Measurements from ENCODE around the gene TSPO2.

Gene TSPO2

GRCh38 chr6:41028561-41029412 lies 13.5 kb upstream of the TSPO2 start:
- H2AFZ ChIP-seq (ENCODE audit: low read depth, low read length) = peak overlapping the region; percentile 81
- DNase-seq (peak; percentile 73), ATAC-seq (ENCODE audit: insufficient read depth, low read depth) (peak; percentile 61)
- no peak for TF ChIP-seq EZH2 (IDR thresholded peaks at IDR 0.05; ENCODE audit: borderline replicate concordance, low read depth, low read length, severe bottlenecking)
- no peak for TF ChIP-seq CTCF (IDR thresholded peaks at IDR 0.05; ENCODE audit: borderline replicate concordance, extremely low read depth, low read length, poor library complexity, severe bottlenecking)
- H3K36me3 ChIP-seq (ENCODE audit: insufficient read depth, low read length) = peaks cover 6% of the 10 kb centered on the region; the same call in 1 of the 2 replicates
- peaks cover 22% of the 10 kb centered on the region for H3K79me2 ChIP-seq (ENCODE audit: insufficient read depth, low read length)
- no peaks in the 10 kb centered on the region for H3K27me3 ChIP-seq (ENCODE audit: insufficient read depth, low read length, poor library complexity)
- H3K27ac ChIP-seq (ENCODE audit: low read length) = peak overlapping the region; percentile 98
- no peaks in the 10 kb centered on the region for H3K9me3 ChIP-seq (ENCODE audit: insufficient read depth, low read length, severe bottlenecking)
- H4K20me1 ChIP-seq (ENCODE audit: insufficient read depth, low read length) = no peaks in the 10 kb centered on the region
- peak overlapping the region; percentile 98 for H3K9ac ChIP-seq (ENCODE audit: low read depth, low read length)
- peak overlapping the region; percentile 30 to 65 for H3K4me3 ChIP-seq (ENCODE audit: low read depth in 1 of 2, low read length in 2 of 2)
- H3K4me2 ChIP-seq (ENCODE audit: insufficient read depth, low read length) = peak overlapping the region; percentile 74
- H3K4me1 ChIP-seq (ENCODE audit: insufficient read depth, low read length) = peaks cover 39% of the 10 kb centered on the region

GRCh38 chr6:41032830-41033229 lies 9.4 kb upstream of the TSPO2 start:
- DNase-seq (no peak), ATAC-seq (ENCODE audit: insufficient read depth, low read depth) (no peak)
- Histone ChIP-seq H3K79me2 (ENCODE audit: insufficient read depth, low read length) (peaks cover 8% of the 10 kb centered on the region), H3K4me1 (ENCODE audit: insufficient read depth, low read length) (peaks cover 21% of the 10 kb centered on the region), H2AFZ (ENCODE audit: low read depth, low read length) (no peak overlapping the region), H3K9me3 (ENCODE audit: insufficient read depth, low read length, severe bottlenecking) (no peaks in the 10 kb centered on the region), H3K36me3 (ENCODE audit: insufficient read depth, low read length) (no peaks in the 10 kb centered on the region), H3K27ac (ENCODE audit: low read length) (no peak overlapping the region), H3K27me3 (ENCODE audit: insufficient read depth, low read length, poor library complexity) (no peaks in the 10 kb centered on the region), H3K4me2 (ENCODE audit: insufficient read depth, low read length) (no peak overlapping the region), H3K9ac (ENCODE audit: low read depth, low read length) (no peak overlapping the region), H4K20me1 (ENCODE audit: insufficient read depth, low read length) (no peaks in the 10 kb centered on the region), H3K4me3 (ENCODE audit: low read depth in 1 of 2, low read length in 2 of 2) (no peak overlapping the region)
- TF ChIP-seq EZH2 (IDR thresholded peaks at IDR 0.05; ENCODE audit: borderline replicate concordance, low read depth, low read length, severe bottlenecking) (no peak), CTCF (IDR thresholded peaks at IDR 0.05; ENCODE audit: borderline replicate concordance, extremely low read depth, low read length, poor library complexity, severe bottlenecking) (no peak)

- Histone ChIP-seq H4K20me1 (ENCODE audit: insufficient read depth, low read length) (no peaks in the 10 kb centered on the region), H3K4me1 (ENCODE audit: insufficient read depth, low read length) (peaks cover 16% of the 10 kb centered on the region), H3K36me3 (ENCODE audit: insufficient read depth, low read length) (no peaks in the 10 kb centered on the region), H3K4me3 (ENCODE audit: low read depth in 1 of 2, low read length in 2 of 2) (no peak overlapping the region), H3K27ac (ENCODE audit: low read length) (no peak overlapping the region), H3K9ac (ENCODE audit: low read depth, low read length) (no peak overlapping the region), H3K9me3 (ENCODE audit: insufficient read depth, low read length, severe bottlenecking) (no peaks in the 10 kb centered on the region), H2AFZ (ENCODE audit: low read depth, low read length) (no peak overlapping the region), H3K27me3 (ENCODE audit: insufficient read depth, low read length, poor library complexity) (no peaks in the 10 kb centered on the region), H3K79me2 (ENCODE audit: insufficient read depth, low read length) (peaks cover 2% of the 10 kb centered on the region), H3K4me2 (ENCODE audit: insufficient read depth, low read length) (no peak overlapping the region)
- DNase-seq = no peak
- no peak for ATAC-seq (ENCODE audit: insufficient read depth, low read depth)
- TF ChIP-seq EZH2 (IDR thresholded peaks at IDR 0.05; ENCODE audit: borderline replicate concordance, low read depth, low read length, severe bottlenecking) = no peak
- TF ChIP-seq CTCF (IDR thresholded peaks at IDR 0.05; ENCODE audit: borderline replicate concordance, extremely low read depth, low read length, poor library complexity, severe bottlenecking) = no peak
These were observed 8.5 kb upstream of the TSPO2 start for GRCh38 chr6:41033776-41034175.
